ENCODE data around the gene ZER1. TPM values are rescaled to one million over a fixed set of nuclear protein-coding genes. Genes with fewer than 3 reads are reported as not detected.

Gene ZER1
- total RNA-seq: 10 to 100 TPM; 35.0 to 37.4 (median 35.2) TPM
- 17.2 TPM for total RNA-seq (2013)

DNA sequence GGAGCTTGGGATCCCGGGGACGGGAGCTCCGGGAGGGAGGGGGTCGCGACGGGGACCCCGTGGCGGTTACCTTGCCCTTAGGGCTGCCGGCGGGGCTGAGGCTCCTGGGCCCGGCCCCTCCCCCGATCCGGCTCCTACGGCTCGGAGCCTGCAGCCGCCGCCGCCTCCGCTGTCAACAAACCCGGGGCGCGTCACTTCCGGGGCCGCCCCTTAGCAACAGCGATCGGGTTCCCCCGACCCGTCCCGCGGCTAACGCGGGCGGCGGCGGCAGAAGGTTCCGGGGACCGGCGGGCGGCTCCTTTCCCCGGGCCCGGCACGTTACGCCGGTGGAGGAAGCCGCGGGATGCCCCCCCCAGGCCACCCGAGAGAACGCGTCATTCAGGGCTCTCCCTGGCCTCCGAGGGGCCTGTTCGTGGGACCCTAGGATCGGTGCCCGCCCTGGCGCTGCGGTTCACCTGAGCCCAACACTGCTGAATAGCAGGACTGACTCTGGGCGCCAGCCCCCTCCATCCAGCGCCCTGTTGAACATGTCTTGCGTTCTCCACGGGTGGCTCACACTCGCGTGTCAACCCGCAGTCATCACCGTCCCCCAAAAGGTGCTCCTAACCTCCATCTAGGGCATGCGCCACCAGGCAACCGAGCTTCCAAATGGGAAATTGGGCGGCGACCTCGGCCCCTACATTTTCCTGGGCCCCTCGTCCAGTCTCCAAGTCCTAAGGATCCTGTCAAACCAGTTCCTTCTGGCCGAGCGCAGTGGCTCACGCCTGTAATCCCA is at the start of gene ZER1:
Gene ZER1 (minus strand): TSS at position 183 of the 775 bp plus-strand sequence. CDS start 16,362 bp downstream, outside the sequence.
- Histone ChIP-seq H3K36me3 (ENCODE audit: control insufficient read depth, insufficient read depth, low read length) (no peaks in the 10 kb centered on the region), H3K4me1 (ENCODE audit: control insufficient read depth, insufficient read depth, low read length) (peaks cover 25% of the 10 kb centered on the region), H3K9me3 (ENCODE audit: control insufficient read depth, insufficient read depth, low read length) (peaks cover 6% of the 10 kb centered on the region), H3K27ac (ENCODE audit: low read length) (peak within 1 kb of the TSS; percentile 95), H3K4me3 (ENCODE audit: low read length) (peak within 1 kb of the TSS; percentile 99), H3K27me3 (ENCODE audit: control insufficient read depth, insufficient read depth, low read length) (no peaks in the 10 kb centered on the region)
- Mint-ChIP-seq H3K4me3 (peak within 1 kb of the TSS; percentile 97), H3K4me1 (peaks cover 28 to 34% of the 10 kb centered on the region in 2 donors), H3K36me3 (no peaks in the 10 kb centered on the region), H3K9me3 (peaks cover 0 to 5% of the 10 kb centered on the region in 2 donors), H3K27me3 (ENCODE audit: low read depth in 2 of 2) (peaks cover 0 to 5% of the 10 kb centered on the region in 2 donors), H3K27ac (peak within 1 kb of the TSS; percentile 92 to 99)
- ATAC-seq (peak; percentile 90 to 97 (median 93)), DNase-seq (peak; percentile 95 to 96)
- intact Hi-C loops (cut with micrococcal nuclease): loop anchor here (1.0 to 5.0 kb wide), 2 partner anchors 15 to 50 kb away; partner anchors contain the start of genes TBC1D13 and ZDHHC12
- WGBS (ENCODE audit: insufficient coverage): 3% methylated on average over 72 of the region's 72 CpGs
- no peak for TF ChIP-seq CTCF (IDR thresholded peaks at IDR 0.05)

DNA sequence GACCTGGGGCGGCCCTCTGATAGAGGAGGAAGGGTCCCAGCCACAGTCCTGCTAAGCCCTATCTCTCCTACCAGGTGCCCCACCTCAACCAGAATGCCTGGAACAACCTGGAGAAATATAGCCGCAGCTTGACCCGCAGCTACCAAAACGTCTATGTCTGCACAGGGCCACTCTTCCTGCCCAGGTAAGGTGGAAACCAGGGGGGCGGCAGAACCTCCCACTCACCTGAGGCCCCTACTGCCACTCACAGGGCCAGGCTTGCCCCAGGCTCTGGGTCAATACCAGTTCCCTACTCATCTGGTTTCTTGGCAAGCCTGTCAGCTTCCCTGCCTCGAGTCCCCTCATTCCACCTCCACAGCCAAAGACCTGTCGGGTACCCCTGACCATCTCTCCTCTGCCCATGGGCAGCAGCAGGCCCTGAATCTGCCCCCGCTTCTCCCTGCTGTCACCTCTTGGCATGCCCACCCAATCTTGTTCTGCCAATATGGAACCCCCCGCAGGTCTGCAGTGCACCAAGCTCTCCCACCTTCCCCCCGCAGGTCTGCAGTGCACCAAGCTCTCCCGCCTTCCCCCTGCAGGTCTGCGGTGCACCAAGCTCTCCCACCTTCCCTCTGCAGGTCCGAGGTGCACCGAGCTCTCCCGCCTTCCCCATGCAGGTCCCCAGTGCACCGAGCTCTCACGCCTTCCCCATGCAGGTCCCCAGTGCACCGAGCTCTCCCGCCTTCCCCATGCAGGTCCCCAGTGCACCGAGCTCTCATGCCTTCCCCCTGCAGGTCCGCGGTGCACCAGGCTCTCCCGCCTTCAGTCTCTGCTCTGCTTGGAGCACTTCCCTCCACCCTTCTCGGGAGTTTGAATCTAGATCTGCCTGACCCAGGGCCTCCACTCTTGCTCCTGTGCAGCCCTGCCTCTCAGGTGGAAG is 49.2 kb upstream of the ZER1 start:
- no peak overlapping the region for H3K27ac Mint-ChIP-seq
- H3K9me3 Mint-ChIP-seq: no peaks in the 10 kb centered on the region

More for the DNA sequence above, 49.2 kb upstream of the ZER1 start:
- H3K27me3 Mint-ChIP-seq (ENCODE audit: low read depth in 2 of 2): no peaks in the 10 kb centered on the region
- Histone ChIP-seq H3K4me1 (ENCODE audit: control insufficient read depth, insufficient read depth, low read length) (peaks cover 19% of the 10 kb centered on the region), H3K27ac (ENCODE audit: low read length) (no peak overlapping the region), H3K9me3 (ENCODE audit: control insufficient read depth, insufficient read depth, low read length) (no peaks in the 10 kb centered on the region), H3K27me3 (ENCODE audit: control insufficient read depth, insufficient read depth, low read length) (no peaks in the 10 kb centered on the region), H3K36me3 (ENCODE audit: control insufficient read depth, insufficient read depth, low read length) (peaks cover 27% of the 10 kb centered on the region), H3K4me3 (ENCODE audit: low read length) (no peak overlapping the region)
- 94% methylated on average over 24 of the region's 24 CpGs for WGBS (ENCODE audit: insufficient coverage)
- H3K36me3 Mint-ChIP-seq: no peaks in the 10 kb centered on the region
- TF ChIP-seq CTCF (IDR thresholded peaks at IDR 0.05): no peak
- peak overlapping the region; percentile 45 for H3K4me3 Mint-ChIP-seq
- intact Hi-C loops (cut with micrococcal nuclease): no loop called here
- ATAC-seq (no peak), DNase-seq (no peak)
- H3K4me1 Mint-ChIP-seq: peaks cover 18 to 25% of the 10 kb centered on the region in 2 donors
